ENCODE data around the gene RAD51B.

RAD51B gene

DNA sequence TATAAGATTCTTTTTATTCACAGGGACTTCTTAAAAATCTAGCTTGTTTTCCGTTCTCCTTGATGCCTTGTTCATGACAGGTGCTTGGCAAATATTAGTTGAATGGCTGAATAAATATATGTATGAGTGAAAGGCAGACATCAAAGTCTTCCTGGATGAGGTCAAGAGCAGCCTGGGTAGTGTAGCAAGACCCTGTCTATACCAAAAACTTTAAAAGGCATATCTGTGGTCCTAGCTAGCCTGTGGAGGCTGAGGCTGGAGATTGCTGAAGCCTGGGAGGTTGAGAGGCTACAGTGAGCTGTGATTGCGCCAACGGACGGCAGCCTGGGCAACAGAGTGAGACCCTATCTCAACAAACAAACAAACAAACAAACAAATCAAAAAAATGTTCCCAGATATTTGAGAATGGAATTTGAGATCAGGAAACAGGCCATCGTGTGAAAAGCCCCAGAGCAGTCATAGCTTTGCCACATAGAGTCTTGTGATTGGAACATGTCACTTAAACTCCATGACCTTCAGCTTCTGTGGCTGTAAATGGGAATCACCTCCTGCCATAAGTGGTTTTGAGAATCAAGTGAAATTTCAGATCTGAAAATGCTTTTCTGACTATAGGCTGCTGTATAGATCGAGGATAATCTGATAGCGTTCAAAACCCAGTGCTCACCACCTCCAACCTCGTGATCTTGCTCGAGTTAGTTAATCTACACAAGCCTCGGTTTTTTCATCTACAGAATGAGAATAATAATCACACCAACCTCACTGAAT, 908.9 kb downstream of the RAD51B start:
- no peak for TF ChIP-seq CTCF (IDR thresholded peaks at IDR 0.05)
- Histone ChIP-seq H3K27ac (no peak overlapping the region), H3K9me3 (ENCODE audit: control insufficient read depth, low read length) (no peaks in the 10 kb centered on the region), H3K36me3 (ENCODE audit: control insufficient read depth, insufficient read depth, low read length) (no peaks in the 10 kb centered on the region), H3K79me2 (no peaks in the 10 kb centered on the region), H2AFZ (no peak overlapping the region), H3K4me2 (ENCODE audit: low read length) (no peak overlapping the region), H3K27me3 (ENCODE audit: control insufficient read depth, insufficient read depth, low read length) (no peaks in the 10 kb centered on the region), H3K4me3 (ENCODE audit: low read depth, low read length) (no peak overlapping the region), H3K9ac (no peak overlapping the region), H3K4me1 (peaks cover 11% of the 10 kb centered on the region)

- Histone ChIP-seq H2AFZ (no peak overlapping the region), H3K27me3 (ENCODE audit: control insufficient read depth, insufficient read depth, low read length) (no peaks in the 10 kb centered on the region), H3K36me3 (ENCODE audit: control insufficient read depth, insufficient read depth, low read length) (no peaks in the 10 kb centered on the region), H3K9ac (no peak overlapping the region), H3K4me3 (ENCODE audit: low read depth, low read length) (no peak overlapping the region), H3K27ac (no peak overlapping the region), H3K79me2 (no peaks in the 10 kb centered on the region), H3K9me3 (ENCODE audit: control insufficient read depth, low read length) (no peaks in the 10 kb centered on the region), H3K4me2 (ENCODE audit: low read length) (no peak overlapping the region), H3K4me1 (peaks cover 20% of the 10 kb centered on the region)
- TF ChIP-seq CTCF (IDR thresholded peaks at IDR 0.05), result no peak
Measured at GRCh38 chr14:68729556-68729955, 910.0 kb downstream of the RAD51B start.

GRCh38 chr14:68730348-68730747, 910.8 kb downstream of the RAD51B start:
- no peak overlapping the region for H3K4me2 ChIP-seq (ENCODE audit: low read length)
- H3K4me3 ChIP-seq (ENCODE audit: low read depth, low read length), result no peak overlapping the region
- TF ChIP-seq CTCF (IDR thresholded peaks at IDR 0.05), result no peak
- H3K27me3 ChIP-seq (ENCODE audit: control insufficient read depth, insufficient read depth, low read length), result no peaks in the 10 kb centered on the region
- peak overlapping the region; percentile 8 for H2AFZ ChIP-seq
- no peak overlapping the region for H3K9ac ChIP-seq
- H3K36me3 ChIP-seq (ENCODE audit: control insufficient read depth, insufficient read depth, low read length), result no peaks in the 10 kb centered on the region
- H3K27ac ChIP-seq, result no peak overlapping the region
- H3K79me2 ChIP-seq, result no peaks in the 10 kb centered on the region
- peaks cover 26% of the 10 kb centered on the region for H3K4me1 ChIP-seq
- no peaks in the 10 kb centered on the region for H3K9me3 ChIP-seq (ENCODE audit: control insufficient read depth, low read length)

DNA sequence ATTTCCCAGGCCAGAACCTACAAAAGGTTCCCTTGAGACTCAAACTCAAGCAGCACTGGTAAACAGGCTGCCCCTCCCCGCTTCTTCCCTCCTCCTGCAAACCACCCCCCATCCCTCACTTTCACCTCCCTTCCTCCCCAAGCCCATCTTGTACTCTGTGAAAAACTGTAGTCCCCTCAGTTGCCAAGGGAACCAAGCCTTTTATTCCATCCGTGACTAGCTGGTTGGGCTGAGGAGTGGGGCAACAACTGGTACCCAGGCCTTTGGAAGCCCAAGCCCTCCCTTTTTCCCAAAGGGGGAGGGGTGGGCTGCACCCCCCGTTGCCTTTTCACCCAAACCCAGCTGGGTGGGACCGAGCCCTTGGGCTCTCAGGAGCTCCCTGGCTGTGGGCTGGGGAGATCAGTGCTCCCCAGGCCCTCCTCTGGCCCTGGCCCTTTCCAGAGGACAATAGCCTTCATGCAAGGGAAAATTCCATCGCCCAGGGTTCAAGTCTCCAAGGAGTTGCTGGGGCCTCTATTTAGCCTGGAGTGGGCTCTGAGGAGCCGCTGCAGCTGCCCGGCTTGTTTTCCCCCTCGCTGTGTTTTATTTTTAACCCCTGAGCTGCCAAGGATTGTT, 911.3 kb downstream of the RAD51B start:
- Histone ChIP-seq H3K9me3 (ENCODE audit: control insufficient read depth, low read length) (no peaks in the 10 kb centered on the region), H3K4me3 (ENCODE audit: low read depth, low read length) (no peak overlapping the region), H3K9ac (no peak overlapping the region), H3K27me3 (ENCODE audit: control insufficient read depth, insufficient read depth, low read length) (no peaks in the 10 kb centered on the region), H3K79me2 (no peaks in the 10 kb centered on the region), H3K4me1 (peaks cover 32% of the 10 kb centered on the region), H2AFZ (peak overlapping the region; percentile 8), H3K27ac (no peak overlapping the region), H3K36me3 (ENCODE audit: control insufficient read depth, insufficient read depth, low read length) (no peaks in the 10 kb centered on the region), H3K4me2 (ENCODE audit: low read length) (no peak overlapping the region)
- no peak for TF ChIP-seq CTCF (IDR thresholded peaks at IDR 0.05)

All from parathyroid adenoma (tissue), 2 donors.